CMK (cell line): ENCODE measurements around the gene GBA3.

Source experiments
- DNase-seq: peaks from one replicate; pipeline ENCODE4 v3.0.0-alpha.2; 2010; ENCODE audit warnings: low read depth

Gene GBA3

DNA sequence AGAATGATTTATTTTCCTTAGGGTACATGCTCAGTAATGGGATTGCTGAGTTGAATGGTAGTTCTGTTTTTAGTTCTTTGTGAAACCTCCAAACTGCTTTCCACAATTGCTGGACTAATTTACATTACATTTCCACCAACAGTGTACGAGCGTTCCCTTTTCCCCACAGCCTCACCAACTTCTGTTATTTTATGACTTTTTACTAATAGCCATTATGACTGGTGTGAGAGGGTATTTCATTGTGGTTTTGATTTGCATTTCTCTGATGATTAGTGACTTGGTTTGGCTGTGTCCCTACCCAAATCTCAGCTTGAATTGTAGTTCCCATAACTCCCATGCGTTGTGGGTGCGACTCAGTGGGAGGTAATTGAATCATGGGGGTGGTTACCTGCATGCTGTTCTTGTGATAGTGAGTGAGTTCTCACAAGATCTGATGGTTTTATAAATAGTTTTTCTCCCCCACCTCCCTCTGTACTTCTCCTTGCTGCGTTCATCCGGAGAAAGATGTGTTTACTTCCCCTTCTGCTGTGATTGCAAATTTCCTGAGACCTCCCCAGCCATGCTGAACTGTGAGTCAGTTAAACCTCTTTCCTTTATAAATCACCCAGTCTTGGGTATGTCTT, 95.1 kb downstream of the GBA3 start:
- DNase-seq, result no peak

DNA sequence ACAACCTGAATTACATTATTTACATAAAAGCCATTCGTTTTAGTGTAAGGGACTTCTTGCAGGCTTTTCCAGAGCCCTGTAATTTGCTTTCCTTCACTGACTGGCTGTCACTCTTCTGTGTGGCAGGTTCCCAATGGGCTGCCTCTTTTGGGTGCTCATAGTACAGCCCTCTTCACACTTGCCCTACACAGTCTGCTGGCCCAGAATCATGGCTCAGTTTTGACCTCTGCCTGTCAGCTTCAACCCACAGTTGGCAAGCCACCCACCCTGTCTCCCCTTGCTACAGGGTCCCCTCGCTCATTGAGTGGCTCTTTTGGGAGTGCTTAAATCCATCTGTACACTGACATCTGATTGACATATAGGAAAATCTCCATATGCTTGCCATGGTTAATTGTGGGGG, 97.9 kb downstream of the GBA3 start:
- DNase-seq, result no peak

DNA sequence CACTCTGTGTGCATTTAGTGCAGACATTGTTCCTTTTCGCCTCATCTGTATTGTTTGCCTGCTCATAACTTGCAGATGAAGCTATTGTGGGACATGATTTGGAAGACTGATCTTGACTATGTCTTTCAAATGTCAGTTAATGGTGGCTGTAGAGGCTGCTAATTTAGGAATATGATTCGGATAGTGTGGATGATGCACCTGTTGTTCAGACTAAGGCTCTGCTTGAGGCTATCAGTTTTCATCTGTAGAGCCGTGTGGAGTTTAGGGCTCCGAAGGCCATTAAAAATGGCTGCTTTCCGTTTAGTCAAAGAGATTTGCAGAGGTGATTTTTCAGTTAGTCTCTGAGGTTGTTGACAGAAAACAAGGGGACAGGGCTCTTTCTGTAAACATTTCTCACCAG, 102.0 kb downstream of the GBA3 start:
- no peak for DNase-seq

DNA sequence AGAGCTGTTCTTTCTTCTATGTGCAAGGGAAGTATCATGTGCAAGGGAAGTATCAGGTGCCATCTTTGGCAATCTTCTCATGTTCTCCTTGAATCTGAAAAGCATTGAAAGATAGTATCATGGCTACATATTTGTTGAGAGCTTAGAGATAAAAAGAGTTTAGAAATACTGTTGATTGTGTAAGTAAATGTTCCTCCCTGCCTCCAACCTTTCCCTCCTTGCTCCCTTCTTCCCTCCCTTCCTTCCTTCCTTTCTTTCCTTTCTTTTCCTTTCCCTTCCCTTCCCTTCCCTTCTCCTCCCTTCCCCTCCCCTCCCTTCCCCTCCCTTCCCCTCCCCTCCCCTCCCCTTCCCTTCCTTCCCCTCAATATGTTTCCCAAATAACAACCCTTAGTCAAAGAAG, 108.7 kb downstream of the GBA3 start:
- no peak for DNase-seq

DNA sequence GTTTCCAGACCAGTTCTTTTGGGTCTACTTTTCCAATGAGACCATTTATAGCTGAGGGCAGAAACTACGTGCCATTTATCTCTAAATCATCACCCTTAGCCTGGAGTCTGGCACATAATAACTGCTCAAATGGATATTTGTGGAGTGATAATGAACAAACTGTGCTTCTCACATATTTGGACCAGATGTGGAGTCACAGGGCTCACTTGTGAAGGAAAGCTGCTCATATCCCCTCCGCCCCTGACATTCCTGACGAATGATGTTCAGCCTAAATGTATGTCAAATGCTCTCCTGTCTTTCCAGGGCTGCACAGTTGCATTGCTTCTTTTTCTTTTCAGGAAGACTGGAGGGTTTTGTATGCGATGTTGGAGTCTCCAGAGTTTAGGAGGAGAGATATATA, 110.1 kb downstream of the GBA3 start:
- DNase-seq, result no peak

DNA sequence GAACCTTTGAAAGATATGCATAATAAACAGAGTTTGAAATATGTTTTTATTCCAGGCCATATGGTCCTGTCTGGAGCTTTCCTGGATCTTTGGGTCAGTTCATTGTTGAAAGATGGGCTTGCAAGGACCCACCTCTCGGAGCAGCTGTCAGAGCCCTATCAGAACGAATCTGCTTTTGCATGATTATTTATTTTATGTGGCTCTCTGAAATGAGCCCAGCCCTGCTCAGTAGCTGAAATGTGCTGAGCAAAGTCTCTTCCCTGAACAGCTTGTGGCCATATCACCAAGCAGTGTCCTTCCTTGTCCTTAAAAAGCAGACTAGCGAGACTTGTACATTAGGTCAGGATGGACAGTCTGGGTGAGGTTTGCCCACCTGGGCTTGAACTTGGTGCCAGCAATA, 110.8 kb downstream of the GBA3 start:
- no peak for DNase-seq

DNA sequence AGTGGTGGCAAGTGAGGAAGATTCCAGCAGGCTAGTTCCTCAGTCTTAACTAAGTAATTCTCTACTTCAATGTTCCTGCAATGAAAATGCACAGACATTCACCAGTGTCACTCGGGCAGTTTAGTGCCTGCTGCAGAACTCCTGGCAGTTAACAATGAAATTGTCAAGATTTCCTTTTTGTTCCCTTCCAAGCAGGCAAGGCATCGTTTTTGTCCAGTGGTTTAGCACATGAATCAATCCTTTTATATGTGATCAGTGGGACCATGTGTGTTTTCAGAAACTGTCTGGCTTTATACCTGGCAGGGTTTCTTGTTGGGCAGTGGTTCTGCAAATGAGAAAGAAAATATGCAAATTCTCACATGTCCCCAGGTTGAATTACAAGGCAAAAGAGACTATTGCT, 122.2 kb downstream of the GBA3 start:
- DNase-seq, result no peak

DNA sequence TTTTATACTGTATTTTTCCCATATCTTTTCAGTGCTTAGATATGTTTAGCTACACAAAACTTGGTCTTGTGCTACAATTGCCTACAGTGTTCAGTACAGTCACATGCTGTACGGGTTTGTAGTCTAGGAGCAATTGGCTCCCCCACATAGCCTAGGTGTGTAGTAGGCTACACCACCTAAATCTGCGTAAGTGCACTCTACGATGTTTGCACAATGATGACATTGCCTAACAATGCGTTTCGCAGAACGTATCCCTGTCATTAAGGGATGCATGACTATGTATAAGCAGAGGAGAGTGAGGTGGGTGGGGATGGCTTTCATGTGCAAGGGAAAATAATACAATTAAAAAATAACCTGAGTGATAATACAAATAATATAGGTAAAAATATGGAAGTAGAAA, 131.4 kb downstream of the GBA3 start:
- DNase-seq, result no peak

DNA sequence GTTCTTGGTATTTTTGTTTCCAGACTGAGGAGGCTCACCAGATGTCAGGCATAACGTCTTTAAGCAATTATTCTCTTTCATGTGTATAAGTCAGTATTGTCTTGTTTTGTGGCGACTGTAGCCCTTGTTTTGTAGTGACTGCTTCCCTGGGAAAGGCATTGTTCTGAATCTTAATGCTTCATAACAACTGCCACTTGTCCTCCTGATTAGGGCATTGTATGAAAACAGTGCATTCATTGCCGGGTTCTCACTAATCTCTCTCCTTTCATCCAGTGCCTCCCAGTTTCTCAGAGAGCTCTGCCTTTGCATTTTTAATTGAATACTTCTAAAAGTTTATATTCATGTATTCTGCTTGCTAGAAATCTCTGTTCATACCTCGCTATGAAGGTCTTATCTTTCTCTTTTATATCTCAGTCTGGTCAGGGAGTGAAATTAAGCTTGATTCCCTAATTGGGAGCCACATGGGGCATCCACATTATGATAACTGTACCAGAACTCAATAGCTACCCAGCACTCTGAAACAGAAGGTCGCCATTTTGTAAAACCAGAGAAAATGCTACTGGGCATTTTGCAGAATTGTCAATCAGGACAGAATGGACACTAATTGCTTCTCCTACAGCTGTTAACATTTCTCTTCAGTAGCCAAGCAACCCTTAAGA, 149.8 kb downstream of the GBA3 start:
- no peak for DNase-seq

DNA sequence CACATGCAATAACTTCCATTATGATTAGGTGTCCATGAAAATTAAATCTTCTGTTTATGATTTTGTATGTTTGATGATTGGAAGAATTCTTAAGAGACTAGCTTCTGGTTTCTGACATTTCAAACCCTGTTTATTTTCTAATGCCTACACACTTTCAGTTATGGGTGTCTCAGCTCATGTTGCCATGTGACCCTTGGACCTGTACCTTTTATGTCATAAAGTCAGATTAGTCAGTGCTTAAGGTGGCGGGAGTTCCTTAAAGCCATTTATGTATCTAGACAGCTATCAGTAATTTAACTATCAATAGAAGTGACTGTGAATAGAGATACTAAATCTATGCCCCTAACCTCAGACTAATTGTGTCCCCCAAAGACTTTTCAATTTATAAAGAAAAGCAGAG, 155.6 kb downstream of the GBA3 start:
- no peak for DNase-seq

DNA sequence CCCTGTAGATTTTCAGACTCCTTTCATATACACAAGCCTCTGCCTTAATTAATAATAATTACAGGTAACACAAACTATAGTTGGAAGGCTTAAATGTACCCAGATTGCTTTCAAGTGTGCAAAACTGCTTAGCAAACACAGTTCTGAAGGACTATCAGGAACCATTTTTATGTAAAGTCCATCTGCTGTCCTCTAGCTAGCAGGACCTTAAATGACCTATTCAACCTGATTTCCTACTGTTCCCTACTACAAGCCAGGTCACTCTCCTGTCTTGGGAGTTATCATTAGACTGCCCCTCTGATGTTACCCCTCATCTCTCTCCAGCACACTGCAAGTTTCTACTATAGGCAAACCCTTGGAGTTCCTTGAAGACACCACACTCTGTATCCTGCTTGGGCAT, 157.3 kb downstream of the GBA3 start:
- no peak for DNase-seq

DNA sequence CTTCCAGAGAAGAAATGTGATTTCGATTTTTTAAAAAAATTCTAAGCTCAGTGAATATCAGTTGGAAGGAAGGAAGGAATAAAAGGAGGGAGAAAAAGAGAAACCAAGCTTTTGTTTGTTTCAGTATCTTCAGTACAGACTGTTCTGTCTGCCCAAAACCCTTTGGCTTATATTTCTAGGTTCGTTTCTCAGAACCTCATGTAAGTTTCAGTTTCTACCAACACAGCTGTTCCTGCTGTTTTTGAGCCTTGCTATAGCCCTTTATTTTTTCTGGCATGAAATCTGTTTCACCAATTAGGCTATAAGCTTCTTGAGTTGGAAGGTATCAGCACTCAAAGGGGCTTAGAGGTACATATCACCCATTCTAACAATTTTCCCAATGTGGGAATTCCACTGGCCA, 157.9 kb downstream of the GBA3 start:
- no peak for DNase-seq

DNA sequence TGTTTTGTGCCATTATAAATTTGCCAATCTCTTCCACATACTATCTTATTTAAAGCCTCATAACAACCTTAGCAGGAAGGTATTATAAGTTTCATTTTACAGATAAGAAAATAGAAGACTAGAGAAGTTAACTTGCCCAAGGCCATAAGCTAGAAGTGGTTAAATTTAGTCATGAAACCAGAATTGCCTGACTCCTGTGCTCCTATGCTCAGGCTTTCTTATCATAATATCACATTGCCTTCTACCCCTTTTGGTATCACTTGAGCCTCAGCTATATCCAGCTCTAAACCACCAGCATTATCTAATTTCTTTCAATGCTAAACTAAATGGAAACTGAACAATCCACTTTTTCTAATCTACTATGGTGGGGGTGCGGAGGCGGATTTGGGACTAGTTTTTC, 164.7 kb downstream of the GBA3 start:
- no peak for DNase-seq

DNA sequence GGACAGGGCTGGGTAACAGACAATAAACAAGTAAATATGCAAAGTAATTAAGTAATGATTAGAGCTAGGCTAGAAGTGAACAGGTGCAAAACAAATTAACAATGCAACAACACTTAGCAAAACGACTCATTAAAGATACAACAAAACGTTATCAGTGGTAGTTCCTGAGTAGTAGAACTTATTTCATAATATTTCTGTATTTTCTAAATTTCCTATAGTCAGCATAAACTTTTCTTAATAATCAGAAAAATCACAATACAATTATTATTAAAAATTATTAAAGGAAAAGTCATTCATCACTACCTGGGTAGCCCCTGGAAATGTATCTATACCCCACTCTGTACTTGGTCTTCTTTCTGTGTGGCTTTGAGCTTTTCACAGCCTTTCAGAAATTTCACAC, 166.6 kb downstream of the GBA3 start:
- no peak for DNase-seq
